ELR (cell line): ENCODE measurements around the gene PTPRU.

Experiments used
- DNase-seq: peaks from one replicate; pipeline ENCODE4 v3.0.0-alpha.2; 2015; ENCODE audit warnings: low read depth

PTPRU gene

DNA sequence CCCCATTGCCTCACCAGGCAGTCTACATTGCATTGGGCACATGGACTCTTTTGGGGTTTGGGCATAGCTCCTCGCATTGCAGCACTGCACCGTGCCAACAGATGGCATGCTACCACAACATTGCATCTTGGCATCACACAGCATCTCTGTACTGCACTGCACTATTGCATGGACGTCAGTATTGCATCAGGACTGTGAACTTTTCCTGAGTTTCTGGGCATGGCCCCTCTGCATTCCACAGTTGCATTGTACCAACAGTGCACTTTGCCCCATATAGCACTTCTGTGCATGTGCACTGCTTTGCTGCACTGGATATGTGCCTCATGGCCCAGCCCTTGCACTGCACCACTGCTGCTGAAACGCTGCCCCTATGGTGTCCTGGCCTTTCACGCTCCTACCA, 9.6 kb downstream of the PTPRU start:
- DNase-seq = peak; percentile 52

DNA sequence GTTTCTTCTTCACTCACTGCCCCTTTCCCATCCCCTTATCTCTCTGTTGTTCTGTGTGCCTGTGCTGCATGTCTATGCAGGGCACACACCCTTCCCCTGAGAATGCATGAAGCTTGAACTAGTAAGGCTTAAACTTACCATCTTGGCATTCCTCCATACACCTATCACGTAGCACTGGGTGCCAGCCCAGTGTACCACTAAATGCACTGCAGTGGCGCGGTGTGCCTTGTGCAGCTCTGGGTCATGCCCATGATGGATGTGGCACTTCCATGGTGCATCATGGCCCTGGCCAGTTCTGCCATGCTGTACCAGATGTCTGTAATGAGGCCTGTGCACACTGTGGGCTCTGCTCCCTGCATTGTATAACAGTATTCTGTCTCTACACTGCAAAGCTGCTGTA, 10.7 kb downstream of the PTPRU start:
- no peak for DNase-seq

DNA sequence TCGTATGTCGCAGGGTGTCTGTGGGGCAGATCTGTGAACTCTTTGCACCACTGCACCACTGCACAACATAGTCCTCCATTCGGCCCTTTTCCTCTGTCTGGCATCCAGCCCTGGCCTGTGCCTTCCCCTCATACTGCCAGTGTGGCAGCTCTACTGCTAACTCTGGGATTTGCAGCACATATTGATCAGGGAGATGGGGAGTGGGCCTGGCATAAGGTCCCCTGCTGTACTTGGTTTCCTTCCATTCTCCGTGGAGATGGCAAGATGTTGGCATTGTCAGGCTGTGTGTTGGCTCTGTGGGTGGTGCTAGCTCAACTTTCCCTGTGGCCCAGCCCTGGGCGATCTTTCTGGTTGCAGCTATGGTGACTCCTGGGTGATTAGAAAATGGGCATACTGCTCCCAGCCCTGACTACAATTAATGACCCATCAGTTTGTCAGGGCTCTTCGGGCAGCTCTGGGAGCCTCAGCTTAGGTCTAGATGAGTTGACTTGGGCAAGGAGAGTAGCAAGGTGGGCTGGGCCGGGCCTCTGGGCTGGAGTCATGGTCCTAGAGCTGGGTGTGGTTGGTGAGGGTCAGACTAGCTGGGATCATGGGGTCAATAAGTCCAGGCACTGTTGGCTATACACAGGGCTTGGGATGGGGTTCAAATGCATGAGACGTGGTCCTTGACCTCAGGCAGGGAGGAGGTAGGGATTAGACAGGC, 11.4 kb downstream of the PTPRU start:
- DNase-seq = no peak

DNA sequence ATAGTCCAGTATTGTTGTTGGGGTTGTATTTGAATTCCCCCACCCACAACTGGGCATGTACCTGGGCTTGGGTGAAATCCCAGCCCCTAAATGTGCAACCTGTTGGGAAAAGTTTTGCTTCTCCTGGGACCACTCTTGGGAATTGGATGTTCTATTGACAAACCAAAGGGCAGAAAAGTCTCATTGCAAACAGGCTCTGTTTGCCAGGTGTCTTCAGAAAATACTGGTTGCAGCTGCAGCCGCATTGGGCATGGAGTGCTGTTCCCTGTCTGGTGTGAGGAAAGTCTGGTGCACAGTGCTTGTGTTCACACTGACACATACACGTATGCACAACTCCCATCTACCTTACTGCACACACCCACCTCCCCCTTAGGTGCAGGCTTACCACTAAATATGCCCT, 12.1 kb downstream of the PTPRU start:
- DNase-seq = no peak

DNA sequence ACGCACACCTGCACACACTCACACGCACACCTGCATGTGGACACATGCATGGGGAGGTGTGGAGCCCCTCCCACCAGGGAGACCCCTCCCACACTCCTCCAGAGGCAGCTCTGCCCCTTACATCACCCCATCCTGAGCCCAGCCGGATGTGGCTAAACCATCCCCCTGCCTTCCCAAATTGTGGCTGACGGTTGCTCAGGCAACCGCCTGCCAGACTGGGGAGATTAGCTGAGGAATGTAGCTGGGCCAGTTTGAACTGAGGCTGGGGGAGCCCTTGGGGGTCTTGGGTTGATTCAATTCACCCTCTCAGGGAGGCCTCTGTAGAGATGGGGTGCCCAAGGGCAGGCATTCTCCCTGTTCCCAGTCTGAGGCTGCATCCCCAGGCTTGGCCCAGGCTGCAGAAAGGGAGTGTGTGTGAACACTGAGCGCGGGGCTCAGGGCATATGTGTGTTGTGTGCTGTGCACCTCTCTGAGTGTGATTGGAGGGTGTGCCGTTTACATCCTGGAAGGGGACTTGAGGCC, 12.9 kb downstream of the PTPRU start:
- peak; percentile 34 for DNase-seq

DNA sequence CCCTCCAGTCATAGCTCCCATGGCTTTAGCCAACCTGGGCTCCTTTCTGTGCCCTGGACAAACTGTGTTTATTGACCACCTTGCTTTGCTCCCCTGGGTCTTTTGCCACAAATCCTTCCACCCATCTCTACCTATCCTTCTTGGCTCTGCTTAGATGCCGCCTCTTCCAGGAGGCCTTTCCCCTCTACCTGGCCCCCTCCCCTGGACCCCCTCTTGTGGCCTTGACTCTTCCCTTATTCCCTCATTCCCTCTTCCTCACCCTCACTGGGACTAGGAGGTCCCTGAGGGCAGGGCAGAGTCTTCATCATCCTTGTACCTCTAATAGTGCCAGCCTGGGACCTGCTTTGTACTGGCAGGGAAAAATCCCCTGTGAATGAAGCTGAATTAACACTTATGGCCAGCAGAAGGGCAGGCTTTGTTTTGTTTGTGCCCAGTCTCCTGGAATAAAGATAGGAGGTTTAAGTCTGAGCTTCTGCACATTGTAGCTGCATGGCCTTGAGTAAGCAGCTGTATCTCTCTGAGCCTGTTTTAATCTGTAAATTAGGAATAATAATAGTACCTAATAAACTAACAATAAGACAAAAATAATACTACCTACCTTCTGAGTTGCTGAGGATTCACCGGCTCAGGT, 13.7 kb downstream of the PTPRU start:
- no peak for DNase-seq

DNA sequence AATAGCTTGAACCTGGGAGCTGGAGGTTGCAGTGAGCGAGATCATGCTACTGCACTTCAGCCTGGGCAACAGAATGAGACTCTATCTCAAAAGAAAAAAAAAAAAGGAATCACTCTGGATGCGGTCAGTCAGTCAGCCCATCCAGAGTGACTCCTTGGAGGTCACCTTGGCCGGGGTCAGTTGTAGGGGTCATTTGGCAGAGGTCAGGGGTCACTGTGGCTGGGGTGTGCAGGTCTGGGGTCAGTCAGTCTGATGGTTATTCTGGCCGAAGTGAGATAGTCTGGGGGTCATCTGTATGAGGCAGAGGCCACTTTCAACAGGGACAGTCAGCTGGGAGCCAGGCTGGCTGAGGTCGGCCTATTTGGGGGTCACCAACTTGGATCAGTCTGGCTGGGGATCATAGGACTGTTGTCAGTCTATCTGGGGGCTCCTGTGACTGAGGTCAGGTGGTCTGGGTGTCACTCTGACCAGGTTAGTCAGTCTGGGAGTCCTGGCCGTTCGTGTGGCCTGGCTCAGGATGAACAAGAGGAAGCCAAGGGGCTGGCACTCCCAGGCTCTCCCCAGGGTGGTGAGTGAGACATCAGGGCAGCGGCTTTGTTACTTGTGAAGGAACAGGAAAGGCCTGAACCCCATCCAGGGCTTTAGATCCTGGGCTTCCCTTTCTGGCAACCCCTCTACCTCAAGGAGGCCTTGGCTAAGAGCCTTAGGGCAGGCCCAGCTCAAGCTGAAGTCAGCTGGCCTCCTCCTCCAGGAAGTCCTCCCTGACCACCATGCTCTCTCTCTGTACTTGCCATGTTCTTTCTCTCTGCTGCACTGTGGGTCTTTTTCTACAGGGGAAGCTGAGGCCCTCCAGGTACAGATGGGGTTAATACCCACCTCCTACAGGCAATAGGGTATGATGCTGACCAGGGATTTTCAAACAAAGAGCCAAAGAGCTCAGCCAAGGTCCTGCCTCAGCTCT, 15.1 kb downstream of the PTPRU start:
- no peak for DNase-seq

DNA sequence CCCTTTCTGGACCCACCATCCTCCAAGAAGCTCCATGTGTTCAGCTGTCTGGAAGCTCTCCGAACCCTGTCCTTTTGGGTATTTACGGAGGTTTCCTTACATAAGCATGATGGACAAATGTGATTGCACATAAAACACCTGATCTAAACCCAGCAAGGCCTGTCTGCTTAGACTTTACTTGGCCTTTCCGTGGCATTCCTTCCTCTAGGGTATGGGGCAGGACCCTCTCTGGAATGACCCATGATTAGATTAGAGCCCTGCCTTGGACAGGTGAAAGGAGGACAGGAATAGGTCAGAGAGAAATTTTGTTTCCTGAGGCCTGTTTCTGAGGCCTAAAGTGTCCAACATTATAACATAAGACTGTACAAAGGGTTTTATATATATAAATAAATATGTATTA, 16.9 kb downstream of the PTPRU start:
- no peak for DNase-seq

DNA sequence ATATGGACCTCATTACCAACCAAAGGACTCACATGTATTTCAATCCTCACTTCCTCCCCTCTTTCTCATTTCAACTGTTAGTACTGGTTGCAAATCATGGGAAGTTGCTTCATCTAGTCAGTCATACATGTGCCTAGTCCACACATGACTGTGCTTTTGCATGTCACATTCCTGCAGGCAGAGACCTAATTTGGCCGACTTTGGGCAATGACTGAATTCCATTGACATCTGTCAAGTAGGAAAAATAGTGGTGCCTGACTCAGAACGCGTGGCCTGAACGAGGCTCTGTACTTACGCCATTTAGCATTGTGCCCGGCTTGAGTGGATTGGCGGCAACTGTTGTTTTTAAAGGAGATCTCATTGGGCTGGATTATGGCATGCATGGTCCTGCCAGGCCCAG, 18.0 kb downstream of the PTPRU start:
- no peak for DNase-seq

DNA sequence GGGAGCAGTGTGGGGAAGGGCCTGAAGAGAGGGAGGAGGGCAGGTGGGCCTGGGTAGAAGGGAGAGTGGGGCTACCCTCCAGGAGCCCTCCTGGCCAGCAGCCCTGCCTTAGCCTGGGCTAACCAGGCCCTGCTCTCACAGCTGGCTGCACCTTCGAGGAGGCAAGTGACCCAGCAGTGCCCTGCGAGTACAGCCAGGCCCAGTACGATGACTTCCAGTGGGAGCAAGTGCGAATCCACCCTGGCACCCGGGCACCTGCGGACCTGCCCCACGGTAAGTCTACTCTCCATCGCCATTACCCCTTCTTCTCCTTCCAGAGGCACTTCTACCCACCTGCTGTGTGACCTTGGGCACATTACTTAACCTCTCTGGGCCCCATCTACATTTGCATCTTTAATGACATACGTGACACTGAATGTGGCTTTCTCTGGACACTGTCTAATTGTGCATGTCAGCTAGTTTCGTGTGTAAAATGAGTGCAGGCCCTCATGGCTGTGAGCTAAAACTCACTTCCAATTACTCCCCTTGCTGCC, 18.9 kb downstream of the PTPRU start:
- DNase-seq = no peak

DNA sequence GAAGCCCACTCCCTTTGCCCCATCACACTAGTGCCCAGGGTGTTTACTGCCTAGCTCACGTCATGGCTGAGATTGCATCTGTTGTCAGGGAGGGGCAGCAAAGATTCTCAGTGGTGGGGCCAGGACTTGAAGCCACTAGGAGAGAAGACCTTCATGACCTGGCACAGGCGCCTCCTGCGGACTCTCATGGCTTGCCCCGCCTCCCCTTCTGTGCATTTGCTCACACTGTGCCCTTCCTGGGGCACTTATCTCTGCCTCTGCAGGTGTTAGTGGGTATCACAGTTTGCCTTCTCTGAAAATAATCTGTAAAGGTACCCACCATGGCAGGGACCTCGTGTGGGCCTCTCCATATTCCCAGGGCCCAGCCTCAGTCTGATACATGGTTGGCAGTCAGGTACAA, 20.1 kb downstream of the PTPRU start:
- no peak for DNase-seq

DNA sequence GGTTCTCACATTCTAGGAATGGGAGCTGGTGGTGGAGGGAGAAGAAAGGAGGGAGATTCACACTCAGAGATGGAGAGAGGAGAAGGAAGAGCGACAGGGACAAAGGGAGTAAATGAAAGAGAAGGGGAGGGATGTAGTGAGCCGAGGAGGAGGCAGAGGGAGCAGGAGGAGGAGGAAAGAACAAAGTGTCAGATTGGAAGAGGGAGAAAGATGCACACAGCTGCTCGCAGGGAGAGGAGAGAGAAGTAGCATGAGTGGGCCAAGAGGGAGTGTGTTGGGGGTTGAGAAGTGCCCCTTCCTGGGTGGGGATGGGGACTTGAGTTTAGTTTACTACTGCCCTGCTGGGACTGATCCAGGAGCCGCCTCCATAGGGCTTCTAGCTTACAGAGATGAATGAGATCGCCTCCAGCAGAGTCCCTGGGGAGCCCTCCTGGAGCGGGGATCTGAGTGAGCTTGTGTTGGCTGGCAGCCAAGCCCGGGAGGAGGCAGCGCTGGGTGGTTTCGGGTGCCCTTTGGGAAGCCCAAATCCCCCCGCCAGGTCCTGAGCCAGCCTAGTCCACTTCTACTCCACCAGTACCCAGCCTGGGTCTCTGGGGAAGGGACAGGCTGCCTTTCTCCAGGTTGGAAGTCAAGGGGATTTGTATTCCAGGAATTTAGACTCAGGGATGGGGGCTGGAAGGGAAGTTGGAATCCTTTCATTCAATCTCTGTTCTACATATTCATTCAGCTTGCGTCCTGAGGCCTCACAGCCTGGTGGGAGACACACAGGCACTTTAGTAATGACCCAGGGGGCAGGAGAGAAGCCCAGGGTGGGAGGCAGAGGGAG, 20.9 kb downstream of the PTPRU start:
- DNase-seq = no peak

DNA sequence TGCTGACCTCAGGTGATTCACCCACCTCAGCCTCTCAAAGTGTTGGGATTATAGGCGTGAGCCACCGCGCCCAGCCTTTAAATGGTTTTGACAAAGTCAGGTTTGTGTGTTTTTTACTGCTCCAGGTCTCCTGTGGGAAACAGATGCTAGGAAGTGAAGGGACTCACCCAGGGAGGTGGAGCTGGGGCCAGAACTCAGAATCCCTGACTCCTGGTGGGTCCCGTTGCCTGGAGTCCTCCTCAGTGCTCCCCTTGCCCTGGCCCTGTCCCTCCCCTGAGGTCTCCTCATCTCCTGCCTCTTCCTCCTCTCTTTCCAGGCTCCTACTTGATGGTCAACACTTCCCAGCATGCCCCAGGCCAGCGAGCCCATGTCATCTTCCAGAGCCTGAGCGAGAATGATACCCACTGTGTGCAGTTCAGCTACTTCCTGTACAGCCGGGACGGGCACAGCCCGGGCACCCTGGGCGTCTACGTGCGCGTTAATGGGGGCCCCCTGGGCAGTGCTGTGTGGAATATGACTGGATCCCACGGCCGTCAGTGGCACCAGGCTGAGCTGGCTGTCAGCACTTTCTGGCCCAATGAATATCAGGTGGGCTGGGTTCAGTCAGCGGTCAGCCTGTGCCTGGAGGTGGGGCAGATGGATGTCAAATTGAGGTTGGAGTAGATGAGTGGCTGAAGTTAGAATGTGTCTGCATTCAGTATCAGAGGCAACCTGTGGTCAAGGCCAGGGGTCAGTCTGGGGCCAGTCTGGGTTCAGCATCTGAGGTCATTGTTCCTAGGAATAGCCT, 22.1 kb downstream of the PTPRU start:
- DNase-seq = no peak

DNA sequence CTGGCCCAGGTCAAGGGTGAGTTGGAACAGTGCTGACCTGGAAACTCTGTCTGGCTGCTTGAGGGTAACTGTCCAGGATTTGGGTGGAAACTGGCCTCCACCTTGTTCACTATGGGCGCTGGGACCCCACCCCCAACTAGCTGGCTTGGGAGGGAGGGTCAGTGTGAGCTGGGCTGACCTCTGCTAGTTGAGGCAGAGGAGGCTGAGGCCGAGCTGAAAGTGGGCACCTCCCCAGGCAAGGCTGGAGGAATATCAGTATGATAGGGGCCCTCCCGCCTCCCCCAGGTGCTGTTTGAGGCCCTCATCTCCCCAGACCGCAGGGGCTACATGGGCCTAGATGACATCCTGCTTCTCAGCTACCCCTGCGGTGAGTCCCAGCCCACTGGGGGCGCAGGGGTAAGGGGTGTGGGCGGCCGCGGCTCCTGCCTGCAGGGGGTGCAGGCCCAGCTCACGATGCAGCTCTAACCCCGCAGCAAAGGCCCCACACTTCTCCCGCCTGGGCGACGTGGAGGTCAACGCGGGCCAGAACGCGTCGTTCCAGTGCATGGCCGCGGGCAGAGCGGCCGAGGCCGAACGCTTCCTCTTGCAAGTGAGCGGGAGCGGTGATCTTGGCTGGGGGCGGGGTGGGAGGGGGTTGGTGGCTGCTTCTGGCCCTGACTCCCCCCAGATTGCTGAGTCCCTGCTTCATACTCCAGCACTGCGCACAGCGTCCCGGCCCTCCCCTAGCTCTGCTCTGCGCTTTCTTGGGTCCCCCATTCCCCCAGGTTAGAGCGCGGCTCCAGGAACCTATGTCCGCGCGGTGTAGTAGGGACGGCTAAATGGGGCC, 22.9 kb downstream of the PTPRU start:
- DNase-seq = no peak

DNA sequence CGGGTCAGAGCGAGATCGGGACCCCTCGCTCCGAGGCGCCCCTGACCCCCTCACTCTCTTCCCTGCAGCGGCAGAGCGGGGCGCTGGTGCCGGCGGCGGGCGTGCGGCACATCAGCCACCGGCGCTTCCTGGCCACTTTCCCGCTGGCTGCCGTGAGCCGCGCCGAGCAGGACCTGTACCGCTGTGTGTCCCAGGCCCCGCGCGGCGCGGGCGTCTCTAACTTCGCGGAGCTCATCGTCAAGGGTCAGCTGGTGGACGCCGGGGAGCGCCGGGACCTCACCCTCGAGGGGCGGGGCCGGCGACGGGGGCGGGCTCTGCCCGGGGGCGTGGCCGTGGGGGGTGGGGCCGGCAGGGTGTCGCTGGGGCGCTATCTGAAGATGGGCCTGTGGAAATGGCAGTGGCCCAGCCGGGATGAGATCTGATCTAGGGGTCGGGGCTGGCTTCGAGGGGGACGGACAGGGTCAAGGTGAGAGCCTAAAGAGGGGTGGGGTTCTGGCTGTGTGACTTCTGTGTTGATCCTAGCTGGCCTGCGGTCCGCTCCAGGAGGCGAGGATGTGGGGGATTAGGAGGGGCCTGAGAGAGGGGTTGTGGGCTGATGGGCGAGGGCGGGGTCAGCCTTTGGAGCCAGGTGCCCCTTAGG, 23.6 kb downstream of the PTPRU start:
- DNase-seq = peak; percentile 54

DNA sequence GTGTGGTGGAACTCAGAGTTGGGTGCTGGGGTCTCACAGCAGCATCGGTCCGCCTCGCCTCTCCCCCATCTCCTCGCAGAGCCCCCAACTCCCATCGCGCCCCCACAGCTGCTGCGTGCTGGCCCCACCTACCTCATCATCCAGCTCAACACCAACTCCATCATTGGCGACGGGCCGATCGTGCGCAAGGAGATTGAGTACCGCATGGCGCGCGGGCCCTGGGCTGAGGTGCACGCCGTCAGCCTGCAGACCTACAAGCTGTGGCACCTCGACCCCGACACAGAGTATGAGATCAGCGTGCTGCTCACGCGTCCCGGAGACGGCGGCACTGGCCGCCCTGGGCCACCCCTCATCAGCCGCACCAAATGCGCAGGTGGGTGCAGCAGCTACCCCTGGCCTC, 24.2 kb downstream of the PTPRU start:
- DNase-seq = no peak

DNA sequence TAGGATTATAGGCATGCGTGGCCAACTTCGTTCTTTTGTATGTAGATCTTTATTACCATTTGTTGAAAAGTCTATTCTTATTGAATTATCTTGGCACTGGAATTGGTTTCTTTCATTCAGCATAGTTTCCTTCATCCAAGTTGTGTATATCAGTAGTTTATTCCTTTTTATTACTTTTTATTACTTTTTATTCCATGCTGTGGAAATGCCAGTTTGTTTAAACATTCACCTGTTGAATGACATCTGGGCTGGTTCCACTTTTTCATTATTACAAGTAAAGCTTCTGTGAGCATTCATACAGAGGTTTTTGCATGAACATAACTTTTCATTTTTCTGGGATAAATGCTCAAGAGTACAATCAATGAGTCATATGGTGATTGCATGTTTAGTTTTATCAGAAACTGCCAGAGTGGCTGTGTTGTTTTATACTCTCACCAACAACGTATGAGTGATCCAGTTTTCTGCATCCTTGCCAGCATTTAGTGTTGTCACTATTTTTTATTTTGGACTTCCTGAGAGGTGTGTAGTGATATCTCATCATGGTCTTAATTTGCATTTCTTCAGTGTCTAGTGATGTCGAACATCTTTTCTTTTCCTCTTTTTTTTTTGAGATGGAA, 28.6 kb downstream of the PTPRU start:
- peak; percentile 67 for DNase-seq

DNA sequence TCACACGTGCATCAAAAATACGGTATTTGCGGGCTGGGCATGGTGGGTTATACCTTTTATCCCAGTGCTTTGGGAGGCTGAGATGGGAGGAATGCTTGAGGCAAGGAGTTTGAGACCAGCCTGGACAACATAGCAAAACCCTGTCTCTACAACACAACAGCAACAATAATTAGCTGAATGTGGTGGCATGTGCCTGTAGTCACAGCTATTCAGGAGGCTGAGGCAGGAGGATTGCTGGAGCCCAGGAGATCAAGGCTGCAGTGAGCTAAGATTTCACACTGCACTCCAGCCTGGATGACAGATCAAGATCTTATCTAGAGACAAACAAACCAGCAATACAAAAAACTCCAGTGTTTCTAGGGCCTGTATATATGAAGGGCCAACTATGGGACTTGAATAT, 30.6 kb downstream of the PTPRU start:
- no peak for DNase-seq
